WI38 (cell line): ENCODE measurements around the gene LDAH.

Experiments
- H3K4me3 ChIP-seq: 2 replicates; pipeline ENCODE4 v1.5.1; 2011; ENCODE audit warnings: low read depth, mild to moderate bottlenecking, control low read depth, low read length
- TF ChIP-seq, protein P1 (sequence below): IDR thresholded peaks from 2 replicates; pipeline ENCODE4 v1.5.1; 2012; ENCODE audit warnings: low read depth, mild to moderate bottlenecking, control low read depth, low read length

LDAH gene

DNA sequence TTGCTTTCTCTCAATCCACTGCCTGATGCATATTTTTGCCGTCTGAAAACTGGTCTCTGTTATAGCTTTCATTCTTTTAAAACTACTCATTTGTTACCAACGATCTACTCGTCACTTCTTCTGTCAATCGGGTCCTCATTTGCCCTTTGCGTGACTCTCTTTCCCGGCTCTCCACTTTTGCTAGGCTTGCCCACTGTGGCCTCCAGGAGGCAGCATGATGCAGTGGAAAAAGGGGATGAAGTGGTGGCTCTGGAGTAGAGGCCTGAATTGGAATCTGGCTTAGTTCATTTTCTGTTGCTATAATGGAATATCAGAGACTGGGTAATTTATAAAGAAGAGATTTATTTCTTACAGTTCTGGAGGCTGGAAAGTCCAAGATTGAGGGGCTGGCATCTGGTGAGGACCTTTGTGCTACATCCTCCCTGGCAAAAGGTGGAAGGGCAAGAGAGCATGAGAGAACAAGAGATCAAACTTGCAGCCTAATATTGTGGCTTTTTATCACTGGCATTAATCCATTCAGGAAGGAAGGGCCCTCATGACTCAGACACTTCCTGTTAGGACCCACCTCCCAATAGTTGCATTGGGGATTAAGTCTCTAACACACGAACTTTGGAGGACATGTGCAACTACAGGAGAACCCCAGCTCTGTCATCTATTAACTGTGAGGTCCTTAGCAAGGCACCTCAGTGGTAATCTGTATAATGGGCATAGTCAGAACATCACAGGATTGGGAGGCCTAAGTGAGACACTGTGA lies 140.6 kb downstream of the LDAH start:
- TF ChIP-seq, protein P1, sequence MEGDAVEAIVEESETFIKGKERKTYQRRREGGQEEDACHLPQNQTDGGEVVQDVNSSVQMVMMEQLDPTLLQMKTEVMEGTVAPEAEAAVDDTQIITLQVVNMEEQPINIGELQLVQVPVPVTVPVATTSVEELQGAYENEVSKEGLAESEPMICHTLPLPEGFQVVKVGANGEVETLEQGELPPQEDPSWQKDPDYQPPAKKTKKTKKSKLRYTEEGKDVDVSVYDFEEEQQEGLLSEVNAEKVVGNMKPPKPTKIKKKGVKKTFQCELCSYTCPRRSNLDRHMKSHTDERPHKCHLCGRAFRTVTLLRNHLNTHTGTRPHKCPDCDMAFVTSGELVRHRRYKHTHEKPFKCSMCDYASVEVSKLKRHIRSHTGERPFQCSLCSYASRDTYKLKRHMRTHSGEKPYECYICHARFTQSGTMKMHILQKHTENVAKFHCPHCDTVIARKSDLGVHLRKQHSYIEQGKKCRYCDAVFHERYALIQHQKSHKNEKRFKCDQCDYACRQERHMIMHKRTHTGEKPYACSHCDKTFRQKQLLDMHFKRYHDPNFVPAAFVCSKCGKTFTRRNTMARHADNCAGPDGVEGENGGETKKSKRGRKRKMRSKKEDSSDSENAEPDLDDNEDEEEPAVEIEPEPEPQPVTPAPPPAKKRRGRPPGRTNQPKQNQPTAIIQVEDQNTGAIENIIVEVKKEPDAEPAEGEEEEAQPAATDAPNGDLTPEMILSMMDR, result peak; percentile 93
- no peak overlapping the region for H3K4me3 ChIP-seq

DNA sequence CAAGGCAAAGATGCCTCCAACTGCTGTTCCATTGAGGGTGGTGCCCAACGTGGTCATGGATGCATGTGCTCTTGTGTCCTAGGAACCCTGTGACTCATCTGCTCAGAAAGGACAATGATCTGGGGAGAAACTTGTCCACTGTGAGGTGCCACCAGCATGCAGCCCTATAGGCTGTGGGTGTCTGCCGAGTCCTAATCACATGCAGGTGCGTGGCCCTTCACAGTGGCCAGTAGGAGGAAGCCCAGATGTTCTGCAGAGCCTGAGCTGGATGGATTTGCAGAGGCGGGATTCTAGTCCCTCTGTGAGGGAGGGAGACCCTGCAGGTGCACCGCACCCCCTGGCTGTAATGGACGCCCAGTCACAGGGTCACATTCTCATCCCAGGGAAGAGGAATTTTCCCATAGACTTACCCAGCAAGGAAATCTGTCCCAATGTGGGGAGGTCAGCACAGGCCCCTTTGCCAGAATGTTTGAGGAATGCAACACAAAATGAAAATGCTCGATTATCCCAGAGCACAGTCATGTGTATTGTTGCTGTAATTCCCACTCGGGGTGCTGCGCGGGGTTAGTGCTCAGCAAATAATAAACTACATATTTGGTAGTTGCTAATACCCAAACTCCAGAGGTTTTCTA lies 142.0 kb downstream of the LDAH start:
- H3K4me3 ChIP-seq, result no peak overlapping the region
- TF ChIP-seq, protein P1, result no peak

- no peak overlapping the region for H3K4me3 ChIP-seq
- TF ChIP-seq, protein P1, result no peak
These were observed 144.1 kb downstream of the LDAH start for GRCh38 chr2:20678780-20679179.

GRCh38 chr2:20678086-20678395 lies 144.9 kb downstream of the LDAH start:
- no peak overlapping the region for H3K4me3 ChIP-seq
- TF ChIP-seq, protein P1, result no peak

DNA sequence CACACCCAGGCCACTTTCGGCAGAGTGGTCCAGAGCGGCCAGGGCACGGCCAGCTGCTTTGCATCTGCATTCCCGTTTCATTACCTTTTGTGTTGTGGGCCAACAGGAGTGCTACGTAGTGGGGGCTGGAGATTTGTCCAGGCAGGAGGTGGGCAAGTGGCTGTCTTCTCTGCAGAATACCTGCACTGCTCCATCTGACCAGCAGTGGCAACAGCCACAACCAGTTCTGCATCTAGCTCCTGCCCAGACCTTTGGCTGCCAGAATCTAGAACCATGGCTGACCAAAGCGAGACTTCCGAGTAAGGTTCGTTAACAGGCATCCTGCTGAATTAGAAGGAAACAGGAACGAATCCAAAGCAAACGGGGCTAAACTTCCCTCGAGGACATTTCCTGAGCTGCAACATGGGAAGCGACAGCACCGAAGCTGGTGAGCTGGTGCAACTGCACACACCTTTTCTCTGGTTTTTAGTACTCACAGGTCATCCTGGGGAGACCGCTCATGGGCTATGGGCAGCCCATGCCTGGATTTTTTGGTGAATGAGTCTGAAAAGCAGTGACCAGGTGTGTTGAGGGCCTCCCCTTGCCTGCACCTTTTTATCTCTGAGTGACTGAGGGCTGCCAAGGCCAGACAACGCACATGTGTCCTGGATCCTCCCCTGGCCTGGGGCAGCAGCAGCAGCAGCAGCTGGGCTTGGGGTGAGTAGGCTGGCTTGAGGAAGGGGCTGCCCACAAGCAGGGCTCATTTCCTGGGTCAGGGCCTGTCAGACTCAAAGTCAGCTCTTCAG lies 145.4 kb downstream of the LDAH start:
- TF ChIP-seq, protein P1, result no peak
- no peak overlapping the region for H3K4me3 ChIP-seq

DNA sequence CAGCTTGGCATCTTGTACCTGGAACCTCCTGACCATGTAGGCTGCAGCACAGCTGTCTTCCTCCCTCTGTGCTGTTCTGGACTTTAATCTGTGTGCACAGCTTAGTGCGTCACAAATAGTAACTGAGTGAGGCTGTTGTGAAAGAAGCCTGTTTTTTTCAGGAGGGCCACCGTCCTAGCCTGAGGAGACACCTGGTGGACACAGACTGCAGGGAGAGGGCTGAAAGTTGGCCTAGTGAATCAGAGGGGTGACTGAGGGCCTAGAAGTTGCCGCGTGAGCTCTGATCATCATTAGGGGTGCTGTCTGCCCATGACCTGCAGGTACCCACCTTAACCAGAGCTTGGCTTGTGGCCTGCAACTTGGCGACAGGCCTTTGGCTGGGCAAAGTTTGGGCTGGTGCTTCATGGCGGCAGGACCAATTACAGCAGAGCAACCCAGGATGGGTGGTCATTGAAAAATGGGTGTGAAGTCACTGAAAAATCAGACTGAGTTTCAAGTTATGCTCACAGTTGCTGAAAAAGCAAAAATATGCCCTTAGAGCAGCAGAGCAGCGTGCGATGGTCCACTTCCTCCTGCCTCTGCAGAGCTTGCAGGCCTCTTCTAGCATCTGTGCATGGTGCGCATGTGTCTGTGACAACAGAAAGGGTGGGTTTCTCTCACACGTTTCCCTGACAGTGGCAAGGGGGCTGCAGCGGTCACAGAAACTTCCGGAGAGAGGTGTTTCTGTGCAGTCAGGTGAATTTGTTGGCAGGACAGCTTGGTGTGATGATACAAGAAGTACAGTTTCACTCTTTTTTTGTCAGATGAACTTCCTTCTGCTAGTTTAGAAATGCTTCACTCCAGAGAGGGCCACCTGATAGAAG lies 146.3 kb downstream of the LDAH start:
- TF ChIP-seq, protein P1, result no peak
- H3K4me3 ChIP-seq, result no peak overlapping the region
